SK-N-SH treated with all-trans-retinoic acid at 6 μM for 48 hours (cell line): ENCODE measurements around the gene ASNSD1.

Source experiments
- ATAC-seq: fragments of 200-7000 bp; cut with Tn5 transposase; 3 replicates; pipeline ENCODE4 v1.9.1; 2020; ENCODE audit warnings: mild to moderate bottlenecking, moderate library complexity
- BACH2 ChIP-seq: fragments of 250-450 bp; sonication (Bioruptor Pico); IDR thresholded peaks from 2 replicates; pipeline ENCODE4 v1.9.0; 2021; ENCODE audit warnings: mild to moderate bottlenecking, borderline replicate concordance
- CSDC2 ChIP-seq: fragments of 250-450 bp; sonication (Bioruptor Pico); IDR thresholded peaks from 2 replicates; pipeline ENCODE4 v1.5.0; 2020; ENCODE audit warnings: mild to moderate bottlenecking, moderate library complexity
- CSRNP3 ChIP-seq: fragments of 250-450 bp; sonication (Bioruptor Pico); IDR thresholded peaks from 2 replicates; pipeline ENCODE4 v1.5.1; 2021; ENCODE audit warnings: mild to moderate bottlenecking, moderate library complexity
- ESRRG ChIP-seq: fragments of 250-450 bp; sonication (Bioruptor Pico); IDR thresholded peaks from 2 replicates; pipeline ENCODE4 v1.6.1; 2021; ENCODE audit warnings: mild to moderate bottlenecking
- ISL1 ChIP-seq: fragments of 250-450 bp; sonication (Bioruptor Pico); IDR thresholded peaks from 2 replicates; pipeline ENCODE4 v2.1.2; 2022; ENCODE audit warnings: mild to moderate bottlenecking, moderate library complexity
- PATZ1 ChIP-seq: fragments of 250-450 bp; sonication (Bioruptor Pico); IDR thresholded peaks from 2 replicates; pipeline ENCODE4 v1.8.0; 2020; ENCODE audit warnings: mild to moderate bottlenecking, moderate library complexity, borderline replicate concordance
- POU6F1 ChIP-seq: fragments of 250-450 bp; sonication (Bioruptor Pico); IDR thresholded peaks from 2 replicates; pipeline ENCODE4 v1.8.0; 2021; ENCODE audit warnings: low read depth, mild to moderate bottlenecking, moderate library complexity, borderline replicate concordance
- PPARA ChIP-seq: fragments of 250-450 bp; sonication (Bioruptor Pico); IDR thresholded peaks from 2 replicates; pipeline ENCODE4 v1.5.0; 2020; ENCODE audit warnings: mild to moderate bottlenecking, borderline replicate concordance
- SNAI2 ChIP-seq: fragments of 250-450 bp; sonication (Bioruptor Pico); IDR thresholded peaks from 2 replicates; pipeline ENCODE4 v1.5.0; 2020; ENCODE audit warnings: mild to moderate bottlenecking, moderate library complexity
- TCF4 ChIP-seq: fragments of 250-450 bp; sonication (Bioruptor Pico); IDR thresholded peaks from 2 replicates; pipeline ENCODE4 v1.8.0; 2021; ENCODE audit warnings: mild to moderate bottlenecking, moderate library complexity, borderline replicate concordance
- TOX ChIP-seq: fragments of 250-450 bp; sonication (Bioruptor Pico); IDR thresholded peaks from 2 replicates; pipeline ENCODE4 v1.8.0; 2021; ENCODE audit warnings: mild to moderate bottlenecking, moderate library complexity, borderline replicate concordance
- ZC3H10 ChIP-seq: fragments of 250-450 bp; sonication (Bioruptor Pico); IDR thresholded peaks from 2 replicates; pipeline ENCODE4 v1.5.1; 2021; ENCODE audit warnings: mild to moderate bottlenecking, moderate library complexity
- ZFP3 ChIP-seq: fragments of 250-450 bp; sonication (Bioruptor Pico); IDR thresholded peaks from 2 replicates; pipeline ENCODE4 v1.5.0; 2020; ENCODE audit warnings: mild to moderate bottlenecking, moderate library complexity
- ZFP30 ChIP-seq: fragments of 450-650 bp; formaldehyde crosslinking; IDR thresholded peaks from 2 replicates; pipeline ENCODE4 v1.5.0; 2022; ENCODE audit warnings: mild to moderate bottlenecking, moderate library complexity
- ZNF565 ChIP-seq: fragments of 450-650 bp; formaldehyde crosslinking; conservative IDR thresholded peaks from 2 replicates; pipeline ENCODE4 v1.5.0; 2020; ENCODE audit warnings: low read depth, mild to moderate bottlenecking, moderate library complexity
- ZNF70 ChIP-seq: fragments of 450-650 bp; formaldehyde crosslinking; IDR thresholded peaks from 2 replicates; pipeline ENCODE4 v1.5.0; 2020; ENCODE audit warnings: mild to moderate bottlenecking, moderate library complexity
- ZNF8 ChIP-seq: fragments of 450-650 bp; formaldehyde crosslinking; IDR thresholded peaks from 2 replicates; pipeline ENCODE4 v1.5.0; 2020; ENCODE audit warnings: mild to moderate bottlenecking, moderate library complexity
- TF ChIP-seq, protein P1 (sequence below): fragments of 250-450 bp; sonication (Bioruptor Pico); IDR thresholded peaks from 2 replicates; pipeline ENCODE4 v1.5.1; 2020; ENCODE audit warnings: low read depth, mild to moderate bottlenecking, moderate library complexity
- TF ChIP-seq, protein P2 (sequence below): fragments of 250-450 bp; sonication (Bioruptor Pico); IDR thresholded peaks from 2 replicates; pipeline ENCODE4 v1.5.0; 2020; ENCODE audit warnings: mild to moderate bottlenecking, moderate library complexity

The ASNSD1 gene

DNA sequence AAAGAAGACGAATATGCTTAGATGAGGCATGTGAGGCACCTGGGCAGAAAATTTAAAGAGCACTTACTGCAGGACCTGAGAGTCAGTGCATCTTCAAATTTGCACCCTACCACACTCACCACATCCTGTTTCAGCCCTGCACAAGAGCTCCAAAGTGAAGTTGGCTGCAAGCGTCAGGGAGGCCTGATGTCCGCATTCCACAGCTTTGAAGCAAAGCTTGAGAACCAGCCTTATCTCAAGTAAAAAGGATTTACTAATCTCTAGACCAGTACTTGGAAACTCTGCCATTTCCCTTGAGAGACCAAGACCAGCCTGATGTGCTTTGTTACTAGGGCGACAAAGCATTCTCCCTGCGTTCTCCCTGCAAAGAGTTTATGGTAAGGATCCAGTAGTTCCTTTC lies 3.4 kb upstream of the ASNSD1 start:
- no peak for TF ChIP-seq PATZ1 (CRISPR knock-in tag)
- no peak for TF ChIP-seq ISL1
- no peak for TF ChIP-seq ZNF70 (CRISPR knock-in tag)
- TF ChIP-seq ZNF8 (CRISPR knock-in tag), result no peak
- no peak for TF ChIP-seq TOX (CRISPR knock-in tag)
- TF ChIP-seq, protein P1, sequence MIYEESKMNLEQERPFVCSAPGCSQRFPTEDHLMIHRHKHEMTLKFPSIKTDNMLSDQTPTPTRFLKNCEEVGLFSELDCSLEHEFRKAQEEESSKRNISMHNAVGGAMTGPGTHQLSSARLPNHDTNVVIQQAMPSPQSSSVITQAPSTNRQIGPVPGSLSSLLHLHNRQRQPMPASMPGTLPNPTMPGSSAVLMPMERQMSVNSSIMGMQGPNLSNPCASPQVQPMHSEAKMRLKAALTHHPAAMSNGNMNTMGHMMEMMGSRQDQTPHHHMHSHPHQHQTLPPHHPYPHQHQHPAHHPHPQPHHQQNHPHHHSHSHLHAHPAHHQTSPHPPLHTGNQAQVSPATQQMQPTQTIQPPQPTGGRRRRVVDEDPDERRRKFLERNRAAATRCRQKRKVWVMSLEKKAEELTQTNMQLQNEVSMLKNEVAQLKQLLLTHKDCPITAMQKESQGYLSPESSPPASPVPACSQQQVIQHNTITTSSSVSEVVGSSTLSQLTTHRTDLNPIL (CRISPR knock-in tag), result no peak
- no peak for TF ChIP-seq CSRNP3 (CRISPR knock-in tag)
- TF ChIP-seq POU6F1 (CRISPR knock-in tag), result no peak
- TF ChIP-seq, all 23 proteins: peak for 0
- no peak for ATAC-seq

DNA sequence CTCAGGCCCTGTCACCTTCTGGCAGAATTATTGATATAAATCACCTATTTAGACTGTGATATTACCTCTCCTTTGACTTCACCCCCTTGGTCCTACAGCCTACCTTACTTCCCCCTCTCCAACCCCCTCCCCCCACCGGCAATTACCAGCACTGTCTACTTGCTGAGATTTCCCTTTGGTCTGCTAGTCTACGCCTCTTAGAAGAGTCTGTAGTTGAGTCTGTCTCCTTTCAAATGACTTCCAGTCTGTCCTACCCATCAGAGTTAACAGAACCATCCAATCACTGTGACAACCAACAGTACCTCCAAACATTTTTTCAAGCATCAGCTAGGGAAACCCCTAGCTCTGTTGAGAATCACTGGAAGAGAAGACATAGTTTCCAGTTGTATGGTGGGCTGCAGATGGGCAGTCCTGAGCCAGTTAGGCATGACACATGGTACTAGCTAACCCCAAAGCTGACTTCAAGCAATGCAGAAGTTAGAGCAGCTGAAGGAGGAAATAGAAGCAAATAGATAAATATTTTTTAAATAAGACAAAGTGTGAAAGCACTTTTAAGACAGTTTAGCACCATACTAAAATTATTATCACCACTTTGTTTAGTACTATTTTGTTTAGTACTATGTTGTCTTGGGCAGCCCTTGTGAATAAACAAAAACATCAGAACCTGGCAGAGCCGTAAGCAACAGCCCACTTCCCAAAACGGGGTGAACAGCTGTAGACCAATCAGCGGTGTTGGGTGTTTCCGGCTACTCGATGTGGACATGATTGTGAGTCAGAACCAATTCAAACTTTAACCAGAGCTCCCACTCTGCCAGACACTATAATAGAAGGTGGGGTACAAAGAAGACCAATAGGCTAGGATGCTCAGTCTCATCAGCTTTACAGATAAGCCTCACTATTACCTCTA lies 2.7 kb upstream of the ASNSD1 start:
- no peak for ATAC-seq
- TF ChIP-seq CSDC2 (CRISPR knock-in tag), result no peak
- TF ChIP-seq, all 23 proteins: peak for 0

DNA sequence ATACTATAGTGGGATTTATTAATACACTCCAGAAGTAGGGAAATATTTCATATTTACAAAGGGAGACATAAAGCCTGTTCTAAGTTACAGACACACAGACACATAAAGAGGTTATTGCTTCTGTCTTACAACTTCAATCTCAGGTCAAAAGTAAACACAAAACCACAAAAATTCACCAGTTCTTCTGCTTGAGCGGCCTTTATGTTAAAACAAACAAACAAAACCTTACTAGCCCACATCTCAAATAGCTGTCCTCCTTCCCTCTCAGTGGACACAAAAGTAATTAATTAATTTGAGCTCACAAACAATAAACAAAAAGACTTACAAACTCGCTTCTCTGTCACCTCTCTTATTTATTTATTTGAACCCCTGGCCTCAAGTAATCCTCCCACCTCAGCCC lies 1.5 kb upstream of the ASNSD1 start:
- TF ChIP-seq ZFP30 (CRISPR knock-in tag) (no peak), BACH2 (CRISPR knock-in tag) (no peak), TCF4 (CRISPR knock-in tag) (no peak), ISL1 (no peak), SNAI2 (CRISPR knock-in tag) (no peak), CSRNP3 (CRISPR knock-in tag) (no peak), ZNF8 (CRISPR knock-in tag) (no peak), PPARA (CRISPR knock-in tag) (no peak), ESRRG (CRISPR knock-in tag) (no peak), ZNF565 (CRISPR knock-in tag) (no peak), CSDC2 (CRISPR knock-in tag) (no peak), ZFP3 (CRISPR knock-in tag) (no peak), ZC3H10 (CRISPR knock-in tag) (no peak), TOX (CRISPR knock-in tag) (no peak)
- TF ChIP-seq, protein P2, sequence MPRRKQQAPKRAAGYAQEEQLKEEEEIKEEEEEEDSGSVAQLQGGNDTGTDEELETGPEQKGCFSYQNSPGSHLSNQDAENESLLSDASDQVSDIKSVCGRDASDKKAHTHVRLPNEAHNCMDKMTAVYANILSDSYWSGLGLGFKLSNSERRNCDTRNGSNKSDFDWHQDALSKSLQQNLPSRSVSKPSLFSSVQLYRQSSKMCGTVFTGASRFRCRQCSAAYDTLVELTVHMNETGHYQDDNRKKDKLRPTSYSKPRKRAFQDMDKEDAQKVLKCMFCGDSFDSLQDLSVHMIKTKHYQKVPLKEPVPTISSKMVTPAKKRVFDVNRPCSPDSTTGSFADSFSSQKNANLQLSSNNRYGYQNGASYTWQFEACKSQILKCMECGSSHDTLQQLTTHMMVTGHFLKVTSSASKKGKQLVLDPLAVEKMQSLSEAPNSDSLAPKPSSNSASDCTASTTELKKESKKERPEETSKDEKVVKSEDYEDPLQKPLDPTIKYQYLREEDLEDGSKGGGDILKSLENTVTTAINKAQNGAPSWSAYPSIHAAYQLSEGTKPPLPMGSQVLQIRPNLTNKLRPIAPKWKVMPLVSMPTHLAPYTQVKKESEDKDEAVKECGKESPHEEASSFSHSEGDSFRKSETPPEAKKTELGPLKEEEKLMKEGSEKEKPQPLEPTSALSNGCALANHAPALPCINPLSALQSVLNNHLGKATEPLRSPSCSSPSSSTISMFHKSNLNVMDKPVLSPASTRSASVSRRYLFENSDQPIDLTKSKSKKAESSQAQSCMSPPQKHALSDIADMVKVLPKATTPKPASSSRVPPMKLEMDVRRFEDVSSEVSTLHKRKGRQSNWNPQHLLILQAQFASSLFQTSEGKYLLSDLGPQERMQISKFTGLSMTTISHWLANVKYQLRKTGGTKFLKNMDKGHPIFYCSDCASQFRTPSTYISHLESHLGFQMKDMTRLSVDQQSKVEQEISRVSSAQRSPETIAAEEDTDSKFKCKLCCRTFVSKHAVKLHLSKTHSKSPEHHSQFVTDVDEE, result no peak
- no peak for ATAC-seq
